ENCODE data around the gene DPYSL3. TPM values are rescaled to one million over a fixed set of nuclear protein-coding genes. Genes with fewer than 3 reads are reported as not detected.
"Not testable (repeated sequence)": the region's sequence is repeated elsewhere in the genome, so short reads cannot be mapped to it uniquely, and the experiment has no call there.

The DPYSL3 gene
- total RNA-seq, 1 experiment from 2014 or later: 17.2 TPM

DNA sequence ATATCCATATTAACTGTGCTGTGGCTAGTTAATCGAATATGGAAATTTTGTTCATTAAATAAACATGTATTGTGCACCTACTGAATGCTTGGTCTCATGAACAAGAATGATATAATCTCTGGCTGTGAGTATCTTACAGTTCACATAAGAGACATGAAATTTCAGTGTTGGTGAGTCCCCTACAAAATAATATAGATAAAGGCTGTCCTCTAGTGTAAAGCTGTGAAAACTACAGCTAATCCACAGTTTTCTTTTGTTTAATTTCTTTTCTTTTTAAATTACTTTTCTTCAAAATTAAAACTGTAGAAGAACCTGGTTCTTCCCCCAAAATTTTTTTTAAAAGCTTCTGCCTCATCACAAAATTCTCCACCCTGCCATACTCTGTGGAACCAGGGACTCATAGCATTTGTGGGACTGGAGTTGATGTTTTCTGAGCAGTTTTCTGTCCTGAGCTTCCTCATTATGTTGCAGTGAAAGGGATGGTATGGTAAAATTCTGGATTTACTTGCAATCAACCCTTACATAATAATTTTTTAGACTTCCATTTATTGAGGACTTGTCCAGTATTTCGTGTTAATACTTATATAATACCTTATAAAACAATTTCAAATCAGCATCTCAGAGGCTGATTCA, 140.0 kb downstream of the DPYSL3 start:
- Histone ChIP-seq H3K27ac (ENCODE audit: low read depth, low read length) (no peak overlapping the region), H3K4me1 (ENCODE audit: control insufficient read depth in 1 of 2, insufficient read depth in 2 of 2, low read length in 2 of 2) (no peaks in the 10 kb centered on the region), H3K79me2 (ENCODE audit: insufficient read depth, low read length) (no peaks in the 10 kb centered on the region), H3K9me3 (ENCODE audit: control insufficient read depth in 1 of 2, insufficient read depth in 1 of 2, low read depth in 1 of 2, low read length in 2 of 2) (no peaks in the 10 kb centered on the region), H3K4me3 (replicated peaks in 1 of 2; ENCODE audit: low read depth in 1 of 2, low read length in 2 of 2) (no peak overlapping the region), H3K4me2 (ENCODE audit: low read length) (no peak overlapping the region), H2AFZ (ENCODE audit: low read depth, low read length, poor library complexity, severe bottlenecking) (no peak overlapping the region), H4K20me1 (ENCODE audit: insufficient read depth) (no peaks in the 10 kb centered on the region), H3K9me2 (ENCODE audit: insufficient read depth) (no peaks in the 10 kb centered on the region), H3K36me3 (ENCODE audit: control insufficient read depth in 1 of 2, insufficient read depth in 2 of 2, low read length in 2 of 2) (no peaks in the 10 kb centered on the region), H3K9ac (ENCODE audit: low read length) (no peak overlapping the region), H3K27me3 (ENCODE audit: insufficient read depth, low read length) (no peaks in the 10 kb centered on the region)
- TF ChIP-seq, protein P1, sequence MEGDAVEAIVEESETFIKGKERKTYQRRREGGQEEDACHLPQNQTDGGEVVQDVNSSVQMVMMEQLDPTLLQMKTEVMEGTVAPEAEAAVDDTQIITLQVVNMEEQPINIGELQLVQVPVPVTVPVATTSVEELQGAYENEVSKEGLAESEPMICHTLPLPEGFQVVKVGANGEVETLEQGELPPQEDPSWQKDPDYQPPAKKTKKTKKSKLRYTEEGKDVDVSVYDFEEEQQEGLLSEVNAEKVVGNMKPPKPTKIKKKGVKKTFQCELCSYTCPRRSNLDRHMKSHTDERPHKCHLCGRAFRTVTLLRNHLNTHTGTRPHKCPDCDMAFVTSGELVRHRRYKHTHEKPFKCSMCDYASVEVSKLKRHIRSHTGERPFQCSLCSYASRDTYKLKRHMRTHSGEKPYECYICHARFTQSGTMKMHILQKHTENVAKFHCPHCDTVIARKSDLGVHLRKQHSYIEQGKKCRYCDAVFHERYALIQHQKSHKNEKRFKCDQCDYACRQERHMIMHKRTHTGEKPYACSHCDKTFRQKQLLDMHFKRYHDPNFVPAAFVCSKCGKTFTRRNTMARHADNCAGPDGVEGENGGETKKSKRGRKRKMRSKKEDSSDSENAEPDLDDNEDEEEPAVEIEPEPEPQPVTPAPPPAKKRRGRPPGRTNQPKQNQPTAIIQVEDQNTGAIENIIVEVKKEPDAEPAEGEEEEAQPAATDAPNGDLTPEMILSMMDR (IDR thresholded peaks at IDR 0.05 in 2 of 3, conservative IDR thresholded peaks at IDR 0.05 in 1 of 3; ENCODE audit: borderline replicate concordance in 1 of 3, insufficient read depth in 1 of 3, low read depth in 2 of 3, low read length in 2 of 3): peak; percentile 44 to 74 (median 70); a peak in 5 of 6 replicates
- TF ChIP-seq, protein P2, sequence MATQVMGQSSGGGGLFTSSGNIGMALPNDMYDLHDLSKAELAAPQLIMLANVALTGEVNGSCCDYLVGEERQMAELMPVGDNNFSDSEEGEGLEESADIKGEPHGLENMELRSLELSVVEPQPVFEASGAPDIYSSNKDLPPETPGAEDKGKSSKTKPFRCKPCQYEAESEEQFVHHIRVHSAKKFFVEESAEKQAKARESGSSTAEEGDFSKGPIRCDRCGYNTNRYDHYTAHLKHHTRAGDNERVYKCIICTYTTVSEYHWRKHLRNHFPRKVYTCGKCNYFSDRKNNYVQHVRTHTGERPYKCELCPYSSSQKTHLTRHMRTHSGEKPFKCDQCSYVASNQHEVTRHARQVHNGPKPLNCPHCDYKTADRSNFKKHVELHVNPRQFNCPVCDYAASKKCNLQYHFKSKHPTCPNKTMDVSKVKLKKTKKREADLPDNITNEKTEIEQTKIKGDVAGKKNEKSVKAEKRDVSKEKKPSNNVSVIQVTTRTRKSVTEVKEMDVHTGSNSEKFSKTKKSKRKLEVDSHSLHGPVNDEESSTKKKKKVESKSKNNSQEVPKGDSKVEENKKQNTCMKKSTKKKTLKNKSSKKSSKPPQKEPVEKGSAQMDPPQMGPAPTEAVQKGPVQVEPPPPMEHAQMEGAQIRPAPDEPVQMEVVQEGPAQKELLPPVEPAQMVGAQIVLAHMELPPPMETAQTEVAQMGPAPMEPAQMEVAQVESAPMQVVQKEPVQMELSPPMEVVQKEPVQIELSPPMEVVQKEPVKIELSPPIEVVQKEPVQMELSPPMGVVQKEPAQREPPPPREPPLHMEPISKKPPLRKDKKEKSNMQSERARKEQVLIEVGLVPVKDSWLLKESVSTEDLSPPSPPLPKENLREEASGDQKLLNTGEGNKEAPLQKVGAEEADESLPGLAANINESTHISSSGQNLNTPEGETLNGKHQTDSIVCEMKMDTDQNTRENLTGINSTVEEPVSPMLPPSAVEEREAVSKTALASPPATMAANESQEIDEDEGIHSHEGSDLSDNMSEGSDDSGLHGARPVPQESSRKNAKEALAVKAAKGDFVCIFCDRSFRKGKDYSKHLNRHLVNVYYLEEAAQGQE (IDR thresholded peaks at IDR 0.05; ENCODE audit: low read depth): no peak
- no peak for TF ChIP-seq JUND (IDR thresholded peaks at IDR 0.05)
- TF ChIP-seq RAD21 (IDR thresholded peaks at IDR 0.05; ENCODE audit: low read depth): peak; percentile 86
- no peak for TF ChIP-seq EZH2 (IDR thresholded peaks at IDR 0.05)
- ChIA-PET CTCF (interaction anchor here (0.8 to 3.3 kb wide), 21 partner anchors 11 to 836 kb away, joined by 3 to 102 read pairs (median 6); partner anchors contain the start of gene STK32A), RAD21 (ENCODE audit: low non-redundant PET in 1 of 2, low total read pairs in 2 of 2, uncharacterized antibody in 2 of 2, unreplicated experiment in 2 of 2) (interaction anchor here (1.2 to 2.7 kb wide), 6 partner anchors 146 to 836 kb away, joined by 3 to 19 read pairs (median 5); no protein-coding TSS in a partner anchor), POLR2A (interaction anchor here (1.9 kb wide), 1 partner anchor 146 kb away, joined by 7 read pairs; no protein-coding TSS in a partner anchor)
- no TSS peak for BruUV-seq (replicated peaks)
- ATAC-seq (peak; percentile 60; the same call in 1 of the 2 replicates), DNase-seq (ENCODE audit: low read depth, low spot score) (peak; percentile 21)
- intact Hi-C loops (cut with micrococcal nuclease): loop anchor here (1.0 to 10.0 kb wide), 4 partner anchors 146 to 828 kb away; no protein-coding TSS in a partner anchor

DNA sequence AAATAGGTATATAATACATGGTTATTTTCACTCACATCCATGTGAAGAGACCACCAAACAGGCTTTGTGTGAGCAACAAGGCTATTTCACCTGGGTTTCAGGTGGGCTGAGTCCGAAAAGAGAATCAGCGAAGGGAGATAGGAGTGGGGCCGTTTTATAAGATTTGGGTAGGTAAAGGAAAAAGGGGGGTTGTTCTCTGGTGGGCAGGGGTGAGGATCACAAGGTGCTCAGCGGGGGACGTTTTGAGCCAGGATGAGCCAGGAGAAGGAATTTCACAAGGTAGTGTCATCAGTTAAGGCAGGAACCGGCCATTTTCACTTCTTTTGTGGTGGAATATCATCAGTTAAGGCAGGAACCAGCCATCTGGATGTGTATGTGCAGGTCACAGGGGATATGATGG, 142.5 kb downstream of the DPYSL3 start:
- H3K36me3 ChIP-seq (ENCODE audit: control insufficient read depth in 1 of 2, insufficient read depth in 2 of 2, low read length in 2 of 2); POLR2A ChIA-PET; H3K9me2 ChIP-seq (ENCODE audit: insufficient read depth); H3K4me3 ChIP-seq (replicated peaks in 1 of 2; ENCODE audit: low read depth in 1 of 2, low read length in 2 of 2); H3K4me2 ChIP-seq (ENCODE audit: low read length); ATAC-seq; BruUV-seq (replicated peaks); H3K27me3 ChIP-seq (ENCODE audit: insufficient read depth, low read length); H3K9ac ChIP-seq (ENCODE audit: low read length); H3K27ac ChIP-seq (ENCODE audit: low read depth, low read length); H4K20me1 ChIP-seq (ENCODE audit: insufficient read depth); H3K4me1 ChIP-seq (ENCODE audit: control insufficient read depth in 1 of 2, insufficient read depth in 2 of 2, low read length in 2 of 2); H2AFZ ChIP-seq (ENCODE audit: low read depth, low read length, poor library complexity, severe bottlenecking); H3K9me3 ChIP-seq (ENCODE audit: control insufficient read depth in 1 of 2, insufficient read depth in 1 of 2, low read depth in 1 of 2, low read length in 2 of 2); DNase-seq (ENCODE audit: low read depth, low spot score); H3K79me2 ChIP-seq (ENCODE audit: insufficient read depth, low read length): not testable (repeated sequence)
- CTCF ChIA-PET: interaction anchor here (1.2 to 3.3 kb wide), 2 partner anchors 143 kb away, joined by 3 to 102 read pairs; no protein-coding TSS in a partner anchor
- RAD21 ChIA-PET (ENCODE audit: low non-redundant PET in 1 of 2, low total read pairs in 2 of 2, uncharacterized antibody in 2 of 2, unreplicated experiment in 2 of 2): interaction anchor here in 1 of 2 experiments (0.5 kb wide), 1 partner anchor 198 kb away, joined by 3 read pairs; no protein-coding TSS in a partner anchor
- intact Hi-C loops (cut with micrococcal nuclease): loop anchor here (5.0 to 10.0 kb wide), 2 partner anchors 403 to 825 kb away; no protein-coding TSS in a partner anchor
